NT2/D1 (cell line): ENCODE measurements around the gene PEX10.
"Not testable (repeated sequence)": the region's sequence is repeated elsewhere in the genome, so short reads cannot be mapped to it uniquely, and the experiment has no call there.

Experiments
- DNase-seq: peaks from one replicate; pipeline ENCODE4 v3.0.0-alpha.2; 2011; ENCODE audit warnings: low read depth, low spot score
- H3K27me3 ChIP-seq: 2 replicates; pipeline ENCODE4 v1.6.0; 2011; ENCODE audit warnings: mild to moderate bottlenecking; ENCODE audit not compliant: insufficient read length, insufficient read depth
- H3K36me3 ChIP-seq: 2 replicates; pipeline ENCODE4 v1.6.1; 2011; ENCODE audit warnings: mild to moderate bottlenecking, low read length, mixed read lengths; ENCODE audit not compliant: insufficient read depth, insufficient read length
- H3K4me1 ChIP-seq: 2 replicates; pipeline ENCODE4 v1.5.1; 2011; ENCODE audit not compliant: insufficient read depth, insufficient read length
- H3K4me3 ChIP-seq: 2 replicates; pipeline ENCODE4 v1.5.1; 2011; ENCODE audit warnings: low read depth; ENCODE audit not compliant: insufficient read length
- H3K9ac ChIP-seq: 2 replicates; pipeline ENCODE4 v1.6.0; 2011; ENCODE audit warnings: low read depth; ENCODE audit not compliant: insufficient read length
- H3K9me3 ChIP-seq: 2 replicates; pipeline ENCODE4 v1.5.1; 2011; ENCODE audit warnings: mild to moderate bottlenecking, low read length; ENCODE audit not compliant: insufficient read depth
- SUZ12 ChIP-seq: IDR thresholded peaks from 2 replicates; pipeline ENCODE4 v1.6.1; 2011; ENCODE audit not compliant: insufficient read length, insufficient read depth; ENCODE audit errors: extremely low read depth
- YY1 ChIP-seq: IDR thresholded peaks from 2 replicates; pipeline ENCODE4 v1.6.1; 2011; ENCODE audit not compliant: insufficient read length, insufficient read depth
- ZNF274 ChIP-seq: IDR thresholded peaks from 2 replicates; pipeline ENCODE4 v1.6.1; 2011; ENCODE audit warnings: mild to moderate bottlenecking, low read depth, low read length

The PEX10 gene

DNA sequence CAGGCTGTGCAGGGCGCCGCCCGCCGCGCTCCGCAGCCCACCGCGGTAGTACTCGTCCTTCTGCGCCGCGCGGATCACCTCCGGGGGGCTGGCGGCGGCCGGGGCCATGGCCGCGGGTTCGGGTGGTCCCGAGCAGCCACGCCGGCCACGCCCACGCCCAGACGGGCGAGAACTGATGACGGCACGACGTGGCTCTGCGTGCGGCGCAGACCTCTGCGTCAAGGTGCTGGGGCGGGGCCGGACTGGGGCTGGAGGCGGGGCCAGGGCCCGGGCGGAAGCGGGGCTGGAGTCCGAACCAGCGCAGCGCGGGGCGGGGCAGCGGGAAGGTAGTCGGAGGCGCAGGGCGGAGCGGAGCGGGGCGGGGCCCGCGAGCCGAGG, at the start of gene PEX10:
Gene PEX10 (minus strand): TSS at position 170 of the 378 bp plus-strand sequence. CDS start 62 bp downstream, at position 108.
- TF ChIP-seq ZNF274 (no peak), YY1 (no peak), SUZ12 (no peak)
- H3K4me1 ChIP-seq, result peaks cover 8% of the 10 kb centered on the region
- peak within 1 kb of the TSS; percentile 91 for H3K4me3 ChIP-seq
- H3K27me3 ChIP-seq, result no peaks in the 10 kb centered on the region
- peaks cover 29% of the 10 kb centered on the region for H3K36me3 ChIP-seq
- H3K9ac ChIP-seq, result peak within 1 kb of the TSS; percentile 94
- no peaks in the 10 kb centered on the region for H3K9me3 ChIP-seq
- peak; percentile 89 for DNase-seq

DNA sequence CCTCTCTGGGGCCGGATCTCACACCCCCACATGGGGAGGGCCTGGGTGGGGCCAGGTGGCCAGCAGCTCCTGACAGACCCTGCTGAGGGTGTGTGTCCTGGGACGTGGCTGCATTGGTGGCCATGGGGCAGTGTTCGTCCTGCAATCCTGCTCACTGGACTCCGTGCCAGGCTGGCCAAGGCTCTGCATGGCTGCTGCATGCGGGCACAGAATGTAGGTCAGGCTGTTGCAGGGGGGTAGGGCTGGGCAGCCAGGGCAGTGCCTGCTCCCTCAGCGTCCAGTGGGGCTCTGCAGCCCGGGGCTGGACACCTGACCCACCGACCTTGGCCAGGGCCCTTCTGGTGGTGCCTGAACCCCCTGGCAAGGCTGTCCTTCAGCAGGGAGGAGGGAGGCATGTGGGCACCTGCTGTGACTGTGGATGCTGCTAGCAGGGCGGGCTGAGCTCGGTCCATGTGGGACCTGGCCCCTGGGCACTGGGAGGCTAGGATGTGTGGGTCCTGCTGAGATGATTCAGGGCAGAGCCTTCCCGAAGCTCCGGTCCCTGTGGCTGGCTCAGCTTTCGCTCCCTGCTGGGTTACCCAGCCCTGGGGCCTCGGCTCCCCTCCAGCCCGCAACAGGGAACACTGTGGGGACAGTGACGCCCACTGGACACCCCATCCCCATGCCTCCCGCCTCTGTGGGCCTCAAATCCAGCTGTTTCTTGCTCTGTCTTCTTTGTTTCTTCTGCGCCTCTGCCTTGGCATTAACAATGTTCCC, 48.8 kb upstream of the PEX10 start:
- no peak for TF ChIP-seq SUZ12
- TF ChIP-seq ZNF274, result no peak
- no peak for TF ChIP-seq YY1
- Histone ChIP-seq H3K9me3 (no peaks in the 10 kb centered on the region), H3K4me1 (peaks cover 4% of the 10 kb centered on the region), H3K27me3 (no peaks in the 10 kb centered on the region), H3K36me3 (no peaks in the 10 kb centered on the region), H3K4me3 (no peak overlapping the region), H3K9ac (no peak overlapping the region)
- DNase-seq, result no peak

DNA sequence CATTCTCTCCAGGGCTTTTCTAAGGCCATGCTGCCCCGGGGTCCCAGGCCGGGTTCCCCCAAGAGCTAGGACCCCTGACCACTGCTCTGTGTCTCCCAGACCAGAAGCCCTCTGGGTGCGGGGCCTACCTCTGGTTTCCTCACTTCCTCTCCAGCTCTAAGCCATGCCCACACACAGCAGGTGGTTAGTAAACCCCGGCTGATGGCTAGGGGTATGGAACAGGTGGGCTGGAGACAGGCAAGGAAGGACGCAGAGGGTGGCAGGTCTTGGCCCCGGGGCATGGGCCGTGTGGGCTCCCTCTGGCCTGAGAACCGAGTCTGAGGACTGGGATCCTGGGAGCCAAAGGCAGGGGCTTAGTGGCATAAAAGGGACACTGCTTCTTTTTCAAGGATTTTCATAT, 47.8 kb upstream of the PEX10 start:
- Histone ChIP-seq H3K27me3 (no peaks in the 10 kb centered on the region), H3K9ac (no peak overlapping the region), H3K4me3 (no peak overlapping the region), H3K4me1 (peaks cover 4% of the 10 kb centered on the region), H3K36me3 (no peaks in the 10 kb centered on the region), H3K9me3 (no peaks in the 10 kb centered on the region)
- no peak for DNase-seq
- no peak for TF ChIP-seq ZNF274
- no peak for TF ChIP-seq YY1
- no peak for TF ChIP-seq SUZ12

DNA sequence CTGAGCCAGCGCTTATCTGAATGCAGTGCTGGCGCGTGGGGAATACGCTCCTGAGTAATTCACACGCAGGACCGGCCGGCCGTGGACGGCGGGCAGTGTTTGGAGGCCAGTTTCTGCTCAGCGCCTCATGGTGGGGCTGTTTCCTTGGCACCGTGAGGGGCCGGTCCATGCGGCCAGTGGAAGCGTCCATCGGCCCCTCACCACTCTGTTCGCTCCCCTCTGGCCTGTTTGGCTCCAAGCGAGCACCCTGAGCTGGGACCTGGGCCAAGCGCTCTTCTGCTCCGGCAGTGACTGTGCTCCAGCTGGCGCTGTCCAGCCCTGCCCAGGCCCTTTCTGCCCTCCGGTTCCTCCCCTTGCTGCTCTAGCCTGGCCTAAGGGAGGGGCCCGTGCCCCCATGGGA, 47.4 kb upstream of the PEX10 start:
- H3K4me1 ChIP-seq, result peaks cover 4% of the 10 kb centered on the region
- H3K9ac ChIP-seq, result no peak overlapping the region
- H3K4me3 ChIP-seq, result no peak overlapping the region
- no peaks in the 10 kb centered on the region for H3K36me3 ChIP-seq
- no peak for TF ChIP-seq ZNF274
- TF ChIP-seq YY1, result no peak
- TF ChIP-seq SUZ12, result no peak
- H3K9me3 ChIP-seq, result no peaks in the 10 kb centered on the region
- no peaks in the 10 kb centered on the region for H3K27me3 ChIP-seq
- no peak for DNase-seq

DNA sequence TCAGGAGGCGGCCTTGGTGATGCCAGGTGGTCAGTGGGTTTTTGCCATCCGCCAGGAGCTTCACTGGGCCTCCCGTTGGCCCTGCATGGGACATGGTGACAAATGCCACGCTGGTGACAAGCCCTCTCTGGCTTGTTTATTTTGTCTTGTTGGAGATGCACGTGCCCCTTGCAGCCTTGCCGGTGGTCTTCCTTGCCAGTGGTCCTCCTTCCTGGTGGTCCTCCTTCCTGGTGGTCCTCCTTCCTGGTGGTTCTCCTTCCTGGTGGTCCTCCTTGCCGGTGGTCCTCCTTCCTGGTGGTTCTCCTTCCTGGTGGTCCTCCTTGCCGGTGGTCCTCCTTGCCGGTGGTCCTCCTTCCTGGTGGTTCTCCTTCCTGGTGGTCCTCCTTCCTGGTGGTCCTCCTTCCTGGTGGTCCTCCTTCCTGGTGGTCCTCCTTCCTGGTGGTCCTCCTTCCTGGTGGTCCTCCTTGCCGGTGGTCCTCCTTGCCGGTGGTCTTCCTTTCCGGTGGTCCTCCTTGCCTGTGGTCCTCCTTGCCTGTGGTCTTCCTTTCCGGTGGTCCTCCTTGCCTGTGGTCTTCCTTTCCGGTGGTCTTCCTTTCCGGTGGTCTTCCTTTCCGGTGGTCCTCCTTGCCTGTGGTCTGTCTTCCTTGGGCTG, 46.9 kb upstream of the PEX10 start:
- not testable (repeated sequence) for H3K27me3 ChIP-seq, DNase-seq, H3K4me1 ChIP-seq, H3K9me3 ChIP-seq, H3K36me3 ChIP-seq, H3K4me3 ChIP-seq, H3K9ac ChIP-seq

DNA sequence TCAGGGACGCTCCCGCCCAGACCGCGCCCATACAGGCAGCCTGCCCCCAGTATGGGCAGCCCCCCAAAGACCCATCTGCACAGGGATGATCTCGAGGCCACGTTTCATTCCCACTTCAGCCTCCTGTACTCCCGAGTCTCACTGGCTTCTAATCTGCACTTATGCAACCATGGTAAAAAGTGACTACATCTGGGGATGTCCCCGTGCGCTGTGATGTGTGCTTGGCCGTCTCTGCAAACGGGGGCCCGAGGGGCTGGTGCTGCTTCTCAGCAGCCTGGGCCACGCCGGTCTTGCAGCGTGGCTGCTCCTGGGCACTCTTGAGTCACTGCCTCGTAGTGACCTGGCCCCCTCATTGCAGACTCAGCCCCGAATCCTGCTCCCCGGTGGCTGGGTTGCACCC, 46.3 kb upstream of the PEX10 start:
- Histone ChIP-seq H3K4me3 (no peak overlapping the region), H3K9ac (no peak overlapping the region), H3K9me3 (no peaks in the 10 kb centered on the region), H3K36me3 (no peaks in the 10 kb centered on the region), H3K4me1 (peaks cover 4% of the 10 kb centered on the region), H3K27me3 (no peaks in the 10 kb centered on the region)
- no peak for DNase-seq
- TF ChIP-seq ZNF274 (no peak), SUZ12 (no peak), YY1 (no peak)

DNA sequence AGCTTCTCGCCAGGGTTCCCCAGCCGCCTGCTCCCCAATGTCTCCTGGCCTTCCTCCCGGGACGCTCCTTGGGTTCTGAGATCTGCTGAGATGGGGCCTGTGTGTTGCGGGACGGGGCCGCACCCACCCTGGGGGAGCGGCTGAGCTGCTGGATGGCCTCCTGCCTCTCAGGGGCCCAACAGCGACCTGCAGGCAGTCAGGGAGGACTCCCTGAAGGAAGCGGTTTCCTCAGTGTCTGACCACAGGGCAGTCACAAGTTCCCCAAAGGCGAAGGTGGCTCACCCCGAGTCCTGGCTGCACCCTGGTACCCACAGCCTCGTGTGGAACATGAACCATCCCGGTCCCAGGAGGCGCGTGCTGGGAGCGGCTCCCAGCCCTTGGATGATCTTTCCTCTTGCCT, 45.1 kb upstream of the PEX10 start:
- Histone ChIP-seq H3K9ac (no peak overlapping the region), H3K4me1 (peaks cover 11% of the 10 kb centered on the region), H3K27me3 (no peaks in the 10 kb centered on the region), H3K4me3 (no peak overlapping the region), H3K9me3 (no peaks in the 10 kb centered on the region), H3K36me3 (no peaks in the 10 kb centered on the region)
- no peak for DNase-seq
- TF ChIP-seq ZNF274 (no peak), SUZ12 (no peak), YY1 (no peak)
